Smooth muscle cell (in vitro differentiated cells): ENCODE data around the gene ZBTB21. TPM values are rescaled to one million over a fixed set of nuclear protein-coding genes. Genes with fewer than 3 reads are reported as not detected.

Source experiments
- DNase-seq: peaks from one replicate; lab custom pipeline; 2025; ENCODE audit not compliant: unreplicated experiment; lab: John Stamatoyannopoulos, UW
- H2AFZ ChIP-seq: fragments of 200-600 bp; sonication (generic); 2 replicates; pipeline ENCODE4 v1.6.0; 2016; ENCODE audit warnings: antibody characterized with exemption, low read depth, mild to moderate bottlenecking
- H3F3A ChIP-seq: fragments of 200-600 bp; sonication (generic); 2 replicates; pipeline ENCODE4 v1.6.0; 2017; ENCODE audit warnings: antibody characterized with exemption, low read depth
- H3K27ac ChIP-seq: fragments of 200-600 bp; sonication (generic); 2 replicates; pipeline ENCODE4 v1.5.1; 2016; ENCODE audit warnings: low read depth, mild to moderate bottlenecking
- H3K27me3 ChIP-seq: fragments of 200-600 bp; sonication (generic); 2 replicates; pipeline ENCODE4 v1.6.1; 2016; ENCODE audit warnings: low read depth, mild to moderate bottlenecking
- H3K36me3 ChIP-seq: fragments of 200-600 bp; sonication (generic); 2 replicates; pipeline ENCODE4 v1.5.1; 2016; ENCODE audit warnings: low read depth
- H3K4me1 ChIP-seq: fragments of 200-600 bp; sonication (generic); 2 replicates; pipeline ENCODE4 v1.5.1; 2016; ENCODE audit warnings: low read depth
- H3K4me2 ChIP-seq: fragments of 200-600 bp; sonication (generic); 2 replicates; pipeline ENCODE4 v1.6.0; 2016; ENCODE audit warnings: mild to moderate bottlenecking
- H3K4me3 ChIP-seq: fragments of 200-600 bp; sonication (generic); 2 replicates; pipeline ENCODE4 v1.5.1; 2016; ENCODE audit warnings: mild to moderate bottlenecking
- H3K79me2 ChIP-seq: fragments of 200-600 bp; sonication (generic); 2 replicates; pipeline ENCODE4 v1.6.0; 2016; ENCODE audit warnings: low read depth, mild to moderate bottlenecking
- H3K9ac ChIP-seq: fragments of 200-600 bp; sonication (generic); 2 replicates; pipeline ENCODE4 v1.6.0; 2016; ENCODE audit warnings: low read depth
- H3K9me3 ChIP-seq: fragments of 200-600 bp; sonication (generic); replicated peaks from 2 replicates; pipeline ENCODE4 v1.5.1; 2016; ENCODE audit warnings: low read depth
- H4K20me1 ChIP-seq: fragments of 200-600 bp; sonication (generic); 2 replicates; pipeline ENCODE4 v1.6.0; 2016; ENCODE audit warnings: low read depth
- WGBS: methylation state at CpG from one replicate; pipeline ENCODE4 v1.1.7; 2016; ENCODE audit warnings: low lambda C conversion rate; 5-methylcytosine and 5-hydroxymethylcytosine counted together
- polyA plus RNA-seq: library from polyadenylated mRNA; unstranded; fragments of >200 nt; fragmentation: Nextera tagmentation; extraction: Ambion mirVana; gene quantifications from 2 replicates; pipeline ENCODE4 v1.2.1, GENCODE V29; 2016
- total RNA-seq: library from RNA; depleted of rRNA; stranded (reverse); fragments of >200 nt; gene quantifications from 2 replicates; pipeline ENCODE4 v1.2.3, GENCODE V29; 2014
- TF ChIP-seq, protein P1 (sequence below): fragments of 200-600 bp; sonication (generic); IDR thresholded peaks from 2 replicates; pipeline ENCODE4 v1.5.1; 2017; ENCODE audit warnings: borderline replicate concordance, mild to moderate bottlenecking, antibody characterized with exemption; ENCODE audit not compliant: insufficient read depth, poor library complexity, severe bottlenecking

The ZBTB21 gene
- total and polyA plus RNA-seq, 2 experiments from 2014 or later = 6.2 to 24.1 TPM

GRCh38 chr21:41973427-41973831 is 36.7 kb downstream of the ZBTB21 start:
- no peak for DNase-seq
- TF ChIP-seq, protein P1, sequence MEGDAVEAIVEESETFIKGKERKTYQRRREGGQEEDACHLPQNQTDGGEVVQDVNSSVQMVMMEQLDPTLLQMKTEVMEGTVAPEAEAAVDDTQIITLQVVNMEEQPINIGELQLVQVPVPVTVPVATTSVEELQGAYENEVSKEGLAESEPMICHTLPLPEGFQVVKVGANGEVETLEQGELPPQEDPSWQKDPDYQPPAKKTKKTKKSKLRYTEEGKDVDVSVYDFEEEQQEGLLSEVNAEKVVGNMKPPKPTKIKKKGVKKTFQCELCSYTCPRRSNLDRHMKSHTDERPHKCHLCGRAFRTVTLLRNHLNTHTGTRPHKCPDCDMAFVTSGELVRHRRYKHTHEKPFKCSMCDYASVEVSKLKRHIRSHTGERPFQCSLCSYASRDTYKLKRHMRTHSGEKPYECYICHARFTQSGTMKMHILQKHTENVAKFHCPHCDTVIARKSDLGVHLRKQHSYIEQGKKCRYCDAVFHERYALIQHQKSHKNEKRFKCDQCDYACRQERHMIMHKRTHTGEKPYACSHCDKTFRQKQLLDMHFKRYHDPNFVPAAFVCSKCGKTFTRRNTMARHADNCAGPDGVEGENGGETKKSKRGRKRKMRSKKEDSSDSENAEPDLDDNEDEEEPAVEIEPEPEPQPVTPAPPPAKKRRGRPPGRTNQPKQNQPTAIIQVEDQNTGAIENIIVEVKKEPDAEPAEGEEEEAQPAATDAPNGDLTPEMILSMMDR = no peak
- Histone ChIP-seq H3K27ac (no peak overlapping the region), H3K36me3 (no peaks in the 10 kb centered on the region), H3F3A (no peaks in the 10 kb centered on the region), H3K4me2 (no peak overlapping the region), H3K9me3 (no peaks in the 10 kb centered on the region), H2AFZ (no peak overlapping the region), H3K4me3 (no peak overlapping the region), H3K9ac (no peak overlapping the region), H3K79me2 (no peaks in the 10 kb centered on the region), H4K20me1 (no peaks in the 10 kb centered on the region), H3K4me1 (no peaks in the 10 kb centered on the region), H3K27me3 (no peaks in the 10 kb centered on the region)
- 93% methylated on average over 15 of the region's 15 CpGs for WGBS

GRCh38 chr21:41972511-41973205 is 37.5 kb downstream of the ZBTB21 start:
- 90% methylated on average over 23 of the region's 23 CpGs for WGBS

GRCh38 chr21:41971891-41972290 is 38.3 kb downstream of the ZBTB21 start:
- TF ChIP-seq, protein P1 = no peak
- Histone ChIP-seq H3K27ac (no peak overlapping the region), H3K4me1 (no peaks in the 10 kb centered on the region), H3K9me3 (no peaks in the 10 kb centered on the region), H3K36me3 (no peaks in the 10 kb centered on the region), H4K20me1 (no peaks in the 10 kb centered on the region), H3K4me2 (no peak overlapping the region), H3F3A (no peaks in the 10 kb centered on the region), H3K4me3 (no peak overlapping the region), H3K9ac (no peak overlapping the region), H3K27me3 (no peaks in the 10 kb centered on the region), H2AFZ (no peak overlapping the region), H3K79me2 (no peaks in the 10 kb centered on the region)
- whole genome bisulfite sequencing = 80% methylated on average over 6 of the region's 6 CpGs
- DNase-seq = no peak

More at GRCh38 chr21:41972511-41973205, 37.5 kb downstream of the ZBTB21 start:
- no peaks in the 10 kb centered on the region for H3K9me3 ChIP-seq
- no peaks in the 10 kb centered on the region for H3K27me3 ChIP-seq
- H2AFZ ChIP-seq = no peak overlapping the region
- H3K36me3 ChIP-seq = no peaks in the 10 kb centered on the region
- no peak overlapping the region for H3K27ac ChIP-seq
- DNase-seq = no peak
- H4K20me1 ChIP-seq = no peaks in the 10 kb centered on the region
- H3K9ac ChIP-seq = no peak overlapping the region
- H3K79me2 ChIP-seq = no peaks in the 10 kb centered on the region
- no peaks in the 10 kb centered on the region for H3K4me1 ChIP-seq
- TF ChIP-seq, protein P1 = no peak
- H3F3A ChIP-seq = no peaks in the 10 kb centered on the region
- no peak overlapping the region for H3K4me2 ChIP-seq
- no peak overlapping the region for H3K4me3 ChIP-seq
